Measurements from ENCODE around the gene C4orf54.

Gene C4orf54

DNA sequence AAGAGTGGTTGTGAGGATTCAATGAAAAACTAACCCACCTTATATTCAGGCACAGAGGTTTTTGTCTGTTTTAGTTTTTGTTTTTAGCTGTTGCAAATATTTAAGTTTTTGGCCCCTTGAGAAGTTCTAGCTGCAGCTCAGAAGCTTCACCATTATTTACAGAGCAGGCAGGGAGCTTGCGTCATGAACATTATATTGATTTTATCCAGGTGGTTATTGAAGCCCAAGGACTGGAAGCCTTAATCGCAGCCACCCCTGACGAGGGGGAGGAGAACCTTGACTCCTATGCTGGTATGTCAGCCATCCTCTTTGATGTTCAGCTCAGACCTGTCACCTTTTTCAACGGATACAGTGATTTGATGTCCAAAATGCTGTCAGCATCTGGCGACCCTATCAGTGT lies 44.9 kb downstream of the C4orf54 start:
- Histone ChIP-seq H3K4me2 (ENCODE audit: low read length) (no peak overlapping the region), H3K79me2 (ENCODE audit: control insufficient read depth, low read length) (no peaks in the 10 kb centered on the region), H3K9me2 (replicated peaks; ENCODE audit: control insufficient read depth, low read length) (no peaks in the 10 kb centered on the region), H3K27ac (ENCODE audit: low read depth, low read length) (no peak overlapping the region), H3K4me3 (ENCODE audit: low read length) (no peak overlapping the region), H3K36me3 (ENCODE audit: control insufficient read depth, low read length) (no peaks in the 10 kb centered on the region), H3K27me3 (ENCODE audit: control insufficient read depth, low read length) (no peaks in the 10 kb centered on the region), H4K20me1 (ENCODE audit: control insufficient read depth, insufficient read depth, low read depth, low read length) (no peaks in the 10 kb centered on the region), H3F3A (ENCODE audit: control insufficient read depth, insufficient read depth) (no peaks in the 10 kb centered on the region), H3K9me3 (ENCODE audit: control insufficient read depth, insufficient read depth, low read length) (no peaks in the 10 kb centered on the region), H3K4me1 (ENCODE audit: control insufficient read depth, low read length) (no peaks in the 10 kb centered on the region)
- TF ChIP-seq EZH2phosphoT487 (IDR thresholded peaks at IDR 0.05; ENCODE audit: borderline replicate concordance, low read length) (no peak), CTCF (IDR thresholded peaks at IDR 0.05; ENCODE audit: low read depth, low read length, poor library complexity, severe bottlenecking) (no peak)

DNA sequence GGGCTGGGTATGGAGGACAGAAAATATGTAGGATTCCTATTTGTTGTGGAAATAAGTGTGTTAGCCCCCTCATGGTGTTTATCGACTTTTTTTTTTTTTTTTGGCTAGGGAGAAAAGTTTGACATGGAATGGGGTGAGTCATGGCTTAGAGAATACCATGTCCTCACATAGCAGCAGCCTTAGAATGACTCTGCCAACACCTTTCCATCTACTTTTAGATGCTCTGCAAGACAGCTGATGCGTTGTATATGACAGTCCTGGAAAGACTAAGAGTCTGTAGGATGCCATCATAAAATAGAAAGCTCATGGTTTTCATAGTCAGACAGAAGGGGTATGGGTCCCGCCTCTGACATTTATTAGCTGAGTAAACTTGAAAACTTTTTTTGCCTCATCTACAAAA lies 45.3 kb downstream of the C4orf54 start:
- no peak overlapping the region for H3K4me2 ChIP-seq (ENCODE audit: low read length)
- no peak overlapping the region for H3K4me3 ChIP-seq (ENCODE audit: low read length)
- H3F3A ChIP-seq (ENCODE audit: control insufficient read depth, insufficient read depth), result no peaks in the 10 kb centered on the region
- H3K9me3 ChIP-seq (ENCODE audit: control insufficient read depth, insufficient read depth, low read length), result no peaks in the 10 kb centered on the region
- no peaks in the 10 kb centered on the region for H3K27me3 ChIP-seq (ENCODE audit: control insufficient read depth, low read length)
- H4K20me1 ChIP-seq (ENCODE audit: control insufficient read depth, insufficient read depth, low read depth, low read length), result no peaks in the 10 kb centered on the region
- no peaks in the 10 kb centered on the region for H3K9me2 ChIP-seq (replicated peaks; ENCODE audit: control insufficient read depth, low read length)
- H3K27ac ChIP-seq (ENCODE audit: low read depth, low read length), result no peak overlapping the region
- H3K79me2 ChIP-seq (ENCODE audit: control insufficient read depth, low read length), result no peaks in the 10 kb centered on the region
- no peaks in the 10 kb centered on the region for H3K36me3 ChIP-seq (ENCODE audit: control insufficient read depth, low read length)
- TF ChIP-seq CTCF (IDR thresholded peaks at IDR 0.05; ENCODE audit: low read depth, low read length, poor library complexity, severe bottlenecking), result no peak
- TF ChIP-seq EZH2phosphoT487 (IDR thresholded peaks at IDR 0.05; ENCODE audit: borderline replicate concordance, low read length), result no peak
- H3K4me1 ChIP-seq (ENCODE audit: control insufficient read depth, low read length), result no peaks in the 10 kb centered on the region

GRCh38 chr4:99610605-99611175 lies 46.9 kb downstream of the C4orf54 start:
- H3K4me3 ChIP-seq (ENCODE audit: low read length), result no peak overlapping the region
- H3K36me3 ChIP-seq (ENCODE audit: control insufficient read depth, low read length), result no peaks in the 10 kb centered on the region
- no peaks in the 10 kb centered on the region for H3K79me2 ChIP-seq (ENCODE audit: control insufficient read depth, low read length)
- no peak for TF ChIP-seq EZH2phosphoT487 (IDR thresholded peaks at IDR 0.05; ENCODE audit: borderline replicate concordance, low read length)
- no peak for TF ChIP-seq CTCF (IDR thresholded peaks at IDR 0.05; ENCODE audit: low read depth, low read length, poor library complexity, severe bottlenecking)
- H4K20me1 ChIP-seq (ENCODE audit: control insufficient read depth, insufficient read depth, low read depth, low read length), result no peaks in the 10 kb centered on the region
- no peaks in the 10 kb centered on the region for H3K9me2 ChIP-seq (replicated peaks; ENCODE audit: control insufficient read depth, low read length)
- H3K4me1 ChIP-seq (ENCODE audit: control insufficient read depth, low read length), result no peaks in the 10 kb centered on the region
- no peak overlapping the region for H3K27ac ChIP-seq (ENCODE audit: low read depth, low read length)
- peaks cover 4% of the 10 kb centered on the region; the same call in 1 of the 2 replicates for H3K27me3 ChIP-seq (ENCODE audit: control insufficient read depth, low read length)
- no peaks in the 10 kb centered on the region for H3F3A ChIP-seq (ENCODE audit: control insufficient read depth, insufficient read depth)
- H3K4me2 ChIP-seq (ENCODE audit: low read length), result no peak overlapping the region
- no peaks in the 10 kb centered on the region for H3K9me3 ChIP-seq (ENCODE audit: control insufficient read depth, insufficient read depth, low read length)

Measured in DOHH2 (cell line).